Measurements from ENCODE around the gene POLR2H.

GRCh38 chr3:184349563-184350470 lies 11.7 kb upstream of the POLR2H start:
- no peak for TF ChIP-seq CTCF (IDR thresholded peaks at IDR 0.05)
- TF ChIP-seq POLR2AphosphoS5 (IDR thresholded peaks at IDR 0.05; ENCODE audit: low read depth, low read length) = no peak
- TF ChIP-seq REST (IDR thresholded peaks at IDR 0.05; ENCODE audit: insufficient read depth in 1 of 2, low read depth in 2 of 2, low read length in 1 of 2) = no peak
- TF ChIP-seq TCF7L2 (IDR thresholded peaks at IDR 0.05; ENCODE audit: low read depth, low read length) = no peak
- TF ChIP-seq SIN3A (IDR thresholded peaks at IDR 0.05; ENCODE audit: borderline replicate concordance, insufficient read depth, low read depth, low read length) = no peak

All from Panc1 (cell line).